Neuronal stem cell (in vitro differentiated cells): ENCODE results near the gene HAGHL.

Experiments
- DNase-seq: peaks from one replicate; pipeline ENCODE4 v3.0.0-alpha.2; 2013; ENCODE audit warnings: low spot score
- H2AFZ ChIP-seq: one replicate; pipeline ENCODE4 v1.6.1; 2013; ENCODE audit warnings: mild to moderate bottlenecking, low read length, inconsistent platforms
- H2AK5ac ChIP-seq: 2 replicates; pipeline ENCODE4 v1.6.1; 2013; ENCODE audit warnings: low read depth, mild to moderate bottlenecking, inconsistent platforms, low read length, moderate library complexity, mixed read lengths
- H2BK120ac ChIP-seq: 2 replicates; pipeline ENCODE4 v1.6.1; 2013; ENCODE audit warnings: low read depth, mild to moderate bottlenecking, inconsistent platforms, low read length, moderate library complexity, mixed read lengths
- H2BK12ac ChIP-seq: one replicate; pipeline ENCODE4 v1.6.1; 2013; ENCODE audit warnings: low read length, inconsistent platforms
- H2BK15ac ChIP-seq: 2 replicates; pipeline ENCODE4 v1.6.1; 2013; ENCODE audit warnings: mild to moderate bottlenecking, low read length, inconsistent platforms, mixed read lengths
- H2BK5ac ChIP-seq: one replicate; pipeline ENCODE4 v1.6.1; 2013; ENCODE audit warnings: inconsistent platforms, mild to moderate bottlenecking, low read length, moderate library complexity
- H3K14ac ChIP-seq: one replicate; pipeline ENCODE4 v1.6.1; 2013; ENCODE audit warnings: low read length, inconsistent platforms
- H3K18ac ChIP-seq: 2 replicates; pipeline ENCODE4 v1.6.1; 2013; ENCODE audit warnings: low read length, inconsistent platforms
- H3K23ac ChIP-seq: 2 replicates; pipeline ENCODE4 v1.6.1; 2013; ENCODE audit warnings: low read depth, mild to moderate bottlenecking, mixed read lengths, low read length, inconsistent platforms; ENCODE audit not compliant: poor library complexity
- H3K27ac ChIP-seq: replicated peaks from 3 replicates; pipeline ENCODE4 v1.5.1; 2013; ENCODE audit warnings: low read length, inconsistent platforms
- H3K27me3 ChIP-seq, 3 experiments: 2 replicates each; pipeline ENCODE4 v1.6.1; 2013; ENCODE audit warnings: low read length in 3 of 3, mild to moderate bottlenecking in 2 of 3, inconsistent platforms in 1 of 3, low read depth in 1 of 3, mixed read lengths in 1 of 3, moderate library complexity in 1 of 3; ENCODE audit not compliant: control insufficient read depth in 3 of 3, insufficient read depth in 3 of 3
- H3K36me3 ChIP-seq, 2 donors: replicated peaks in 1 of 2; 2 replicates each; pipeline ENCODE4 v1.6.1; 2013; ENCODE audit warnings: low read length in 2 of 2; ENCODE audit not compliant: control insufficient read depth in 2 of 2, insufficient read depth in 2 of 2
- H3K4ac ChIP-seq: 2 replicates; pipeline ENCODE4 v1.6.1; 2013; ENCODE audit warnings: inconsistent platforms, mild to moderate bottlenecking, low read length, moderate library complexity
- H3K4me1 ChIP-seq, 2 donors: 1 replicate in 1 of 2; 2 replicates in 1 of 2; pipeline ENCODE4 v1.6.1; 2013; ENCODE audit warnings: low read length in 2 of 2, low read depth in 1 of 2; ENCODE audit not compliant: control insufficient read depth in 2 of 2, insufficient read depth in 1 of 2
- H3K4me2 ChIP-seq: one replicate; pipeline ENCODE4 v1.6.1; 2013; ENCODE audit warnings: mild to moderate bottlenecking, low read length, inconsistent platforms; ENCODE audit not compliant: insufficient read depth, poor library complexity, severe bottlenecking
- H3K4me3 ChIP-seq, 2 donors: 2 replicates each; pipeline ENCODE4 v1.5.1; 2013; ENCODE audit warnings: low read length in 2 of 2, mild to moderate bottlenecking in 2 of 2, inconsistent platforms in 1 of 2, moderate library complexity in 1 of 2
- H3K79me1 ChIP-seq: one replicate; pipeline ENCODE4 v1.6.1; 2013; ENCODE audit warnings: low read depth, mild to moderate bottlenecking, inconsistent platforms, low read length, moderate library complexity
- H3K9ac ChIP-seq: one replicate; pipeline ENCODE4 v1.6.1; 2013; ENCODE audit warnings: mild to moderate bottlenecking, low read depth, low read length, inconsistent platforms; ENCODE audit not compliant: poor library complexity
- H3K9me3 ChIP-seq, 2 donors: replicated peaks in 1 of 2; 2 replicates each; pipeline versions ENCODE3 to v1.6.1; 2013; ENCODE audit warnings: low read length in 2 of 2, mild to moderate bottlenecking in 2 of 2, inconsistent platforms in 1 of 2, low read depth in 1 of 2, mixed read lengths in 1 of 2, moderate library complexity in 1 of 2; ENCODE audit not compliant: control insufficient read depth in 2 of 2, insufficient read depth in 1 of 2
- H4K8ac ChIP-seq: one replicate; pipeline ENCODE4 v1.6.1; 2013; ENCODE audit warnings: low read depth, mild to moderate bottlenecking, inconsistent platforms, low read length, moderate library complexity
- H4K91ac ChIP-seq: one replicate; pipeline ENCODE4 v1.6.1; 2013; ENCODE audit warnings: low read length, low read depth, mild to moderate bottlenecking, inconsistent platforms; ENCODE audit not compliant: poor library complexity
- WGBS, 2 donors: extraction: QIAGEN DNeasy Blood & Tissue Kit; methylation state at CpG; one replicate each; pipeline ENCODE4 v1.1.7; 2013; ENCODE audit warnings: missing lambda C conversion rate in 2 of 2, mixed read lengths in 1 of 2; ENCODE audit not compliant: insufficient read length in 2 of 2, insufficient replicate concordance in 1 of 2; ENCODE audit errors: extremely low coverage in 2 of 2; 5-methylcytosine and 5-hydroxymethylcytosine counted together

The HAGHL gene

DNA sequence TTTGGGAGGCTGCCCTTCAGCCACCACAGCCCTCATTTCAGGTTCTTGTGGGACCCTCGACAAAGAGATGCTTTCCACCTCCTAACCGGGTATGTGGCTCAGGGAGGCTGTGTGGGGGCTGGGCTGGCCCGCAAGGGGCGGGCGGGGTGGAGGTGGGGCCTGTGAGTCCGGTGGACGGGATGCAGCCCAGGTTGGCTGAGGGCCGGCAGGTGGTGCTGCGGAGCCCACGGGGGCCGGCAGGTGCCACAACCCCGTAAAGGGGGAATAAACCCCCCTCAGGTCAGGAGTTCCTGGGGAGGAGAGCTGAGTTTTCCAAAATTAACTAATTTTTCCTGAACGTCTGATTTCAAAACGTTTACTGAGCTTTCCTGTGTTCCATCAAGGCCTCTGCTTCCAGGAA, 18.8 kb downstream of the HAGHL start:
- WGBS, 2 donors, result no CpG with 5 or more reads among the region's 14 CpGs
- Histone ChIP-seq H4K91ac (no peak overlapping the region), H2BK120ac (no peak overlapping the region), H3K14ac (no peak overlapping the region), H3K4ac (no peak overlapping the region), H3K9me3 (no peaks in the 10 kb centered on the region), H3K27ac (no peak overlapping the region), H3K9ac (no peak overlapping the region), H3K4me1 (peaks cover 0 to 8% of the 10 kb centered on the region in 2 donors), H4K8ac (no peak overlapping the region), H3K36me3 (no peaks in the 10 kb centered on the region), H3K23ac (no peak overlapping the region), H2BK12ac (no peak overlapping the region), H2BK15ac (no peak overlapping the region), H3K79me1 (peaks cover 7% of the 10 kb centered on the region), H2AFZ (peak overlapping the region; percentile 56), H3K27me3 (no peaks in the 10 kb centered on the region), H3K4me2 (no peak overlapping the region), H2AK5ac (no peak overlapping the region), H3K4me3 (no peak overlapping the region), H3K18ac (peak overlapping the region; percentile 57), H2BK5ac (no peak overlapping the region)
- DNase-seq, result no peak

DNA sequence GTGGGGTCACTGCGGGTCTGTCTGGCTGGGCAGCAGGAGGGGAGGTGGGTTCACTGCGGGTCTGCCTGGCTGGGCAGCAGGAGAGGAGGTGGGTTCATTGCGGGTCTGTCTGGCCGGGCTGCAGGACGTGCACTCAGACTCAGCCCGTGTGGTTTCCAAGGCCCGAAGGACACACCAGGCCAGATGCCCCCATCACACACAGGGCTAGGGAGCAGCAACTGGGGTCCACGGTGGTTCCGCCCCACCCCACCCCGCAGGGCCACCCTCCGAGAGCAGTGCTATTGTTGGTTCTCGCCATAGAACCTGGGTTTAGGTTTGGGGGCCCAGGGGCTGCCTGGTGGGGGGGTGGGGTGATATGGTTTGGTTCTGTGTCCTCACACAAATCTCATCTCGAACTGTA, 19.7 kb downstream of the HAGHL start:
- H3K23ac ChIP-seq, result no peak overlapping the region
- H3K79me1 ChIP-seq, result peaks cover 7% of the 10 kb centered on the region
- no CpG with 5 or more reads among the region's 13 CpGs for WGBS, 2 donors
- H2AFZ ChIP-seq, result no peak overlapping the region
- H2BK12ac ChIP-seq, result no peak overlapping the region
- no peaks in the 10 kb centered on the region for H3K9me3 ChIP-seq
- no peaks in the 10 kb centered on the region for H3K36me3 ChIP-seq
- no peak overlapping the region for H3K9ac ChIP-seq
- H3K4ac ChIP-seq, result no peak overlapping the region
- no peak overlapping the region for H2BK5ac ChIP-seq
- H2BK15ac ChIP-seq, result no peak overlapping the region
- DNase-seq, result no peak
- H4K8ac ChIP-seq, result no peak overlapping the region
- no peak overlapping the region for H2BK120ac ChIP-seq
- H4K91ac ChIP-seq, result no peak overlapping the region
- H3K14ac ChIP-seq, result no peak overlapping the region
- no peak overlapping the region for H3K4me3 ChIP-seq
- H3K27me3 ChIP-seq, result no peaks in the 10 kb centered on the region
- no peak overlapping the region for H3K27ac ChIP-seq
- no peak overlapping the region for H3K18ac ChIP-seq
- H3K4me1 ChIP-seq, result peaks cover 5 to 17% of the 10 kb centered on the region in 2 donors
- H3K4me2 ChIP-seq, result no peak overlapping the region
- peak overlapping the region; percentile 84 for H2AK5ac ChIP-seq

DNA sequence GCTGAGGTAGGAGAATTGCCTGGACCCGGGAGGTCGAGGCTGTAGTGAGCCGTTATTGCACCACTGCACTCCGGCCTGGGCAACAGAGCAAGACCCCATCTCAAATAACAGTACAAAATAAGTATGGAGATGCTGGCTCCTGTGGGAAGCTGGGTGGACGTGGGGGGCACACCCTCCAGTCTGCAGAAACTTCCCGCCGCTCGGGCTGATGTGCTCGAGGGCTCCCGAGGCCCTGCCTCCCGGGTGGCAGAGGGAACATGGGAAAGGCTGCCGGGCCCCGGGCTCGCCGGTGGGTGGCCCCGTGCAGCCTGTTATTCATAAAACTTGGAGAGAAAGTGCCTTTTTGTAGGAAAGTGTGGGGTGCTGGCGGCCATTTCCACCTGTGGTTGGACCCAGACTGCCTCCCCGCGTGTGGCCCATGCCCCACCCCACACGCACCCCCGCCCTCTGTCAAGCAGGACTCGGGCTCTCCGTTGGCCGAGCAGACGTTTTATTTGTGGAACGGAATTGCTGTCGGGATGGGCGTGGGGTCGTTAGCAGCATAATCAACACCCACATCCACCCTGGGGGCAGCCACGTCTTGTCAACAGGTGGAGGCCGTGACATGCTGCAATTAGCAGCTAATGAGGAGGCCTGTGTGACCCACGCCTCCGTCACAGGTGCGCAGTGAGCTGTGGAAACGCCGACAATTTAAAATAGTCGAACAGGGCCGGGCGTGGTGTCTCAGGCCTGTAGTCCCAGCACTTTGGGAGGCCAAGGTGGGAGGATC, 21.3 kb downstream of the HAGHL start:
- Histone ChIP-seq H2BK15ac (no peak overlapping the region), H2BK12ac (no peak overlapping the region), H3K4me2 (no peak overlapping the region), H2AFZ (no peak overlapping the region), H3K79me1 (peaks cover 3% of the 10 kb centered on the region), H2AK5ac (peak overlapping the region; percentile 56), H2BK120ac (no peak overlapping the region), H3K4me3 (no peak overlapping the region), H4K91ac (no peak overlapping the region), H3K9me3 (no peaks in the 10 kb centered on the region), H4K8ac (no peak overlapping the region), H3K14ac (no peak overlapping the region), H3K9ac (no peak overlapping the region), H3K4ac (no peak overlapping the region), H3K4me1 (peaks cover 14 to 27% of the 10 kb centered on the region in 2 donors), H3K27ac (no peak overlapping the region), H3K18ac (no peak overlapping the region), H3K23ac (no peak overlapping the region), H2BK5ac (peak overlapping the region; percentile 13), H3K27me3 (no peaks in the 10 kb centered on the region), H3K36me3 (no peaks in the 10 kb centered on the region)
- DNase-seq, result no peak
- WGBS, 2 donors, result no CpG with 5 or more reads among the region's 39 CpGs

DNA sequence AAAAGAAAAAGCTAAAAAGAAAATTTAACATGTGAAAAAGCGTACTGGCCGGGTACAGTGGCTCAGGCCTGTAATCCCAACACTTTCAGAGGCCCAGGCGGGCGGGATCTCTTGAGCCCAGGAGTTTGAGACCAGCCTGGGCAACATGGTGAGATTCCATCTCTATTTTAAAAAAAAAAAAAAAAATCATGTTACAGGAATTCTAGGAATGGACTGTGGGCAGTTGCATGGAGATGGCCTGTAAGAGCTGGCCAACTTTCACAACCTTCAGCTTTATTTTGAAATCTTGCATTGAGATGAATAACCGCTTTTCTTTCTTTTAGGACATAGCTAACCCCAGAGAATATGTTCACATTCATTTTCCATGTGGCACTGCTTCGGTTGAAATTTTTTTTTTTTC, 22.1 kb downstream of the HAGHL start:
- no peak overlapping the region for H2AK5ac ChIP-seq
- H2BK120ac ChIP-seq, result no peak overlapping the region
- no peak overlapping the region for H3K27ac ChIP-seq
- no peaks in the 10 kb centered on the region for H3K9me3 ChIP-seq
- H4K8ac ChIP-seq, result no peak overlapping the region
- peaks cover 3% of the 10 kb centered on the region for H3K79me1 ChIP-seq
- no peak overlapping the region for H2BK12ac ChIP-seq
- no peak overlapping the region for H3K4me2 ChIP-seq
- H3K27me3 ChIP-seq, result no peaks in the 10 kb centered on the region
- no peak overlapping the region for H3K4ac ChIP-seq
- no CpG with 5 or more reads among the region's 6 CpGs for WGBS, 2 donors
- H3K14ac ChIP-seq, result no peak overlapping the region
- H3K36me3 ChIP-seq, result no peaks in the 10 kb centered on the region
- H3K4me3 ChIP-seq, result no peak overlapping the region
- H3K9ac ChIP-seq, result no peak overlapping the region
- no peak for DNase-seq
- no peak overlapping the region for H3K23ac ChIP-seq
- H3K18ac ChIP-seq, result no peak overlapping the region
- H2AFZ ChIP-seq, result no peak overlapping the region
- no peak overlapping the region for H2BK5ac ChIP-seq
- peaks cover 17 to 27% of the 10 kb centered on the region in 2 donors for H3K4me1 ChIP-seq
- no peak overlapping the region for H4K91ac ChIP-seq
- H2BK15ac ChIP-seq, result no peak overlapping the region
